WTC11 (cell line): Measurements from ENCODE around the gene HMBS. TPM values are rescaled to one million over a fixed set of nuclear protein-coding genes. Genes with fewer than 3 reads are reported as not detected.

Experiments
- CBFB ChIP-seq: sonication (generic); formaldehyde crosslinking; IDR thresholded peaks from 2 replicates; pipeline ENCODE4 v1.8.1; 2022; ENCODE audit warnings: mild to moderate bottlenecking, low read depth, missing genetic modification reagents
- GABPB1 ChIP-seq: sonication (generic); formaldehyde crosslinking; IDR thresholded peaks from 2 replicates; pipeline ENCODE4 v1.8.1; 2023; ENCODE audit warnings: mild to moderate bottlenecking, missing genetic modification reagents
- MYBL2 ChIP-seq: sonication (generic); formaldehyde crosslinking; IDR thresholded peaks from 2 replicates; pipeline ENCODE4 v1.8.1; 2023; ENCODE audit warnings: mild to moderate bottlenecking, moderate library complexity, missing genetic modification reagents
- NFYB ChIP-seq: sonication (generic); formaldehyde crosslinking; conservative IDR thresholded peaks from 2 replicates; pipeline ENCODE4 v1.8.0; 2022; ENCODE audit warnings: low read depth, missing genetic modification reagents
- TEAD1 ChIP-seq: sonication (generic); formaldehyde crosslinking; IDR thresholded peaks from 2 replicates; pipeline ENCODE4 v1.8.0; 2022; ENCODE audit warnings: mild to moderate bottlenecking, missing genetic modification reagents
- ZNF232 ChIP-seq: sonication (generic); formaldehyde crosslinking; IDR thresholded peaks from 2 replicates; pipeline ENCODE4 v1.8.0; 2022; ENCODE audit warnings: mild to moderate bottlenecking, missing genetic modification reagents
- total RNA-seq: library from RNA; stranded (reverse); gene quantifications from 3 replicates; pipeline ENCODE4 v1.2.3, GENCODE V29; 2021
- TF ChIP-seq, protein P1 (sequence below): fragments of 200-600 bp; IDR thresholded peaks from 2 replicates; pipeline ENCODE4 v1.8.0; 2022; ENCODE audit warnings: antibody characterized with exemption
- TF ChIP-seq, protein P2 (sequence below): fragments of 250-450 bp; sonication (Bioruptor Pico); IDR thresholded peaks from 2 replicates; pipeline ENCODE4 v1.9.0; 2021; ENCODE audit warnings: mild to moderate bottlenecking
- TF ChIP-seq, protein P3 (sequence below): fragments of 250-450 bp; sonication (Bioruptor Pico); IDR thresholded peaks from 2 replicates; pipeline ENCODE4 v1.9.0; 2021; ENCODE audit warnings: mild to moderate bottlenecking, borderline replicate concordance
- TF ChIP-seq, protein P4 (sequence below): sonication (generic); formaldehyde crosslinking; IDR thresholded peaks from 2 replicates; pipeline ENCODE4 v1.8.1; 2023; ENCODE audit warnings: mild to moderate bottlenecking, missing genetic modification reagents
- TF ChIP-seq, protein P5 (sequence below): sonication (generic); formaldehyde crosslinking; IDR thresholded peaks from 2 replicates; pipeline ENCODE4 v1.8.1; 2022; ENCODE audit warnings: mild to moderate bottlenecking, missing genetic modification reagents, moderate library complexity, borderline replicate concordance
- TF ChIP-seq, protein P6 (sequence below): sonication (generic); formaldehyde crosslinking; IDR thresholded peaks from 2 replicates; pipeline ENCODE4 v1.8.1; 2023; ENCODE audit warnings: mild to moderate bottlenecking, missing genetic modification reagents, moderate library complexity
- TF ChIP-seq, protein P7 (sequence below): sonication (generic); formaldehyde crosslinking; IDR thresholded peaks from 2 replicates; pipeline ENCODE4 v1.8.0; 2023; ENCODE audit warnings: missing genetic modification reagents, mild to moderate bottlenecking, borderline replicate concordance
- TF ChIP-seq, protein P8 (sequence below): sonication (generic); formaldehyde crosslinking; IDR thresholded peaks from 2 replicates; pipeline ENCODE4 v1.8.1; 2023; ENCODE audit warnings: mild to moderate bottlenecking, missing genetic modification reagents, moderate library complexity
- TF ChIP-seq, protein P9 (sequence below): sonication (generic); formaldehyde crosslinking; IDR thresholded peaks from 2 replicates; pipeline ENCODE4 v1.8.1; 2022; ENCODE audit warnings: missing genetic modification reagents, borderline replicate concordance
- TF ChIP-seq, protein P10 (sequence below): fragments of 250-450 bp; sonication (Bioruptor Pico); conservative IDR thresholded peaks from 2 replicates; pipeline ENCODE4 v1.9.0; 2021; ENCODE audit warnings: mild to moderate bottlenecking

HMBS gene
- total RNA-seq, 1 experiment from 2014 or later = 62.3 TPM

DNA sequence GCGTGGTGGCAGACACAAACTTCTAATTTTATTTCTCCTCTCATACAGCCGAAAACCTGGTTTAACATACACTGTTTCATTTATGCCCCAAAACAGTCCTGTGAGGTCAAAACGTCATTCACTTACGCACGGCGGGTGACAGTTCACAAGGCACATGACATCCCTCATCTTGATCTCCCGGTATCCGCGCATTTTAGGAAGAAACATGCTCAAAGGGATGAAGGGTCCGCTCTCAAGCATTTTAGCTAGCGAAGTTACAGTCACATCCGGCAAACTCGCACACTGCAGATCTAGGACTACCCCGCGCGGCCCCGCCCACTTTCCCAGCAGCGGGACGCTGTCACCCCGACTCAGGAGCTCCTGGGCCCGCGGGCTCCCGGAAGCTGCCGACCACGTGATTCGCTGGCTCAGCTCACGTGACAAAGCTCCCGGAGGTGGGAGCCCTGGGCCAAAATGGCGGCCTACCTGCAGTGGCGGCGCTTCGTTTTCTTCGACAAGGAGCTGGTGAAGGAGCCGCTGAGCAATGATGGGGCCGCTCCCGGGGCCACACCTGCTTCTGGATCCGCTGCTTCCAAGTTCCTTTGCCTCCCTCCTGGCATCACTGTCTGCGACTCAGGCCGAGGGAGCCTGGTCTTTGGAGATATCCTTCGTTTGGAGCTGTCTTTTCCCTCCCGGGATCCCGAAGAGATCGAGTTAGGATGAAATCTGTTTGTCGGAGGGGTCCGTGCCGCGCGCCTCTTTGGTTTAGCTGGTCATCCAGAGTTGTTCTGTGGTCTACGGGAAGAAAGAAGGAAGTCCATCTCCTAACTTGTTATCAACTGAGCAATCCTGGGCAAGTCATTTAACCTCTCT lies 17.1 kb upstream of the HMBS start, which contains the start of gene VPS11 (continued):
- TF ChIP-seq, protein P1, sequence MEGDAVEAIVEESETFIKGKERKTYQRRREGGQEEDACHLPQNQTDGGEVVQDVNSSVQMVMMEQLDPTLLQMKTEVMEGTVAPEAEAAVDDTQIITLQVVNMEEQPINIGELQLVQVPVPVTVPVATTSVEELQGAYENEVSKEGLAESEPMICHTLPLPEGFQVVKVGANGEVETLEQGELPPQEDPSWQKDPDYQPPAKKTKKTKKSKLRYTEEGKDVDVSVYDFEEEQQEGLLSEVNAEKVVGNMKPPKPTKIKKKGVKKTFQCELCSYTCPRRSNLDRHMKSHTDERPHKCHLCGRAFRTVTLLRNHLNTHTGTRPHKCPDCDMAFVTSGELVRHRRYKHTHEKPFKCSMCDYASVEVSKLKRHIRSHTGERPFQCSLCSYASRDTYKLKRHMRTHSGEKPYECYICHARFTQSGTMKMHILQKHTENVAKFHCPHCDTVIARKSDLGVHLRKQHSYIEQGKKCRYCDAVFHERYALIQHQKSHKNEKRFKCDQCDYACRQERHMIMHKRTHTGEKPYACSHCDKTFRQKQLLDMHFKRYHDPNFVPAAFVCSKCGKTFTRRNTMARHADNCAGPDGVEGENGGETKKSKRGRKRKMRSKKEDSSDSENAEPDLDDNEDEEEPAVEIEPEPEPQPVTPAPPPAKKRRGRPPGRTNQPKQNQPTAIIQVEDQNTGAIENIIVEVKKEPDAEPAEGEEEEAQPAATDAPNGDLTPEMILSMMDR = no peak
- TF ChIP-seq, protein P2, sequence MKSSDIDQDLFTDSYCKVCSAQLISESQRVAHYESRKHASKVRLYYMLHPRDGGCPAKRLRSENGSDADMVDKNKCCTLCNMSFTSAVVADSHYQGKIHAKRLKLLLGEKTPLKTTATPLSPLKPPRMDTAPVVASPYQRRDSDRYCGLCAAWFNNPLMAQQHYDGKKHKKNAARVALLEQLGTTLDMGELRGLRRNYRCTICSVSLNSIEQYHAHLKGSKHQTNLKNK = no peak
- TF ChIP-seq ZNF232 (CRISPR knock-in tag) (no peak), CBFB (CRISPR knock-in tag) (no peak), GABPB1 (CRISPR knock-in tag) (peak; percentile 65), TEAD1 (CRISPR knock-in tag) (0 out of 2 replicates have a peak, but pooled peaks have one; percentile 31), MYBL2 (CRISPR knock-in tag) (peak; percentile 48; the same call in 1 of the 2 replicates), NFYB (0 out of 2 replicates have a peak, but pooled peaks have one; percentile 16)
- TF ChIP-seq, protein P3, sequence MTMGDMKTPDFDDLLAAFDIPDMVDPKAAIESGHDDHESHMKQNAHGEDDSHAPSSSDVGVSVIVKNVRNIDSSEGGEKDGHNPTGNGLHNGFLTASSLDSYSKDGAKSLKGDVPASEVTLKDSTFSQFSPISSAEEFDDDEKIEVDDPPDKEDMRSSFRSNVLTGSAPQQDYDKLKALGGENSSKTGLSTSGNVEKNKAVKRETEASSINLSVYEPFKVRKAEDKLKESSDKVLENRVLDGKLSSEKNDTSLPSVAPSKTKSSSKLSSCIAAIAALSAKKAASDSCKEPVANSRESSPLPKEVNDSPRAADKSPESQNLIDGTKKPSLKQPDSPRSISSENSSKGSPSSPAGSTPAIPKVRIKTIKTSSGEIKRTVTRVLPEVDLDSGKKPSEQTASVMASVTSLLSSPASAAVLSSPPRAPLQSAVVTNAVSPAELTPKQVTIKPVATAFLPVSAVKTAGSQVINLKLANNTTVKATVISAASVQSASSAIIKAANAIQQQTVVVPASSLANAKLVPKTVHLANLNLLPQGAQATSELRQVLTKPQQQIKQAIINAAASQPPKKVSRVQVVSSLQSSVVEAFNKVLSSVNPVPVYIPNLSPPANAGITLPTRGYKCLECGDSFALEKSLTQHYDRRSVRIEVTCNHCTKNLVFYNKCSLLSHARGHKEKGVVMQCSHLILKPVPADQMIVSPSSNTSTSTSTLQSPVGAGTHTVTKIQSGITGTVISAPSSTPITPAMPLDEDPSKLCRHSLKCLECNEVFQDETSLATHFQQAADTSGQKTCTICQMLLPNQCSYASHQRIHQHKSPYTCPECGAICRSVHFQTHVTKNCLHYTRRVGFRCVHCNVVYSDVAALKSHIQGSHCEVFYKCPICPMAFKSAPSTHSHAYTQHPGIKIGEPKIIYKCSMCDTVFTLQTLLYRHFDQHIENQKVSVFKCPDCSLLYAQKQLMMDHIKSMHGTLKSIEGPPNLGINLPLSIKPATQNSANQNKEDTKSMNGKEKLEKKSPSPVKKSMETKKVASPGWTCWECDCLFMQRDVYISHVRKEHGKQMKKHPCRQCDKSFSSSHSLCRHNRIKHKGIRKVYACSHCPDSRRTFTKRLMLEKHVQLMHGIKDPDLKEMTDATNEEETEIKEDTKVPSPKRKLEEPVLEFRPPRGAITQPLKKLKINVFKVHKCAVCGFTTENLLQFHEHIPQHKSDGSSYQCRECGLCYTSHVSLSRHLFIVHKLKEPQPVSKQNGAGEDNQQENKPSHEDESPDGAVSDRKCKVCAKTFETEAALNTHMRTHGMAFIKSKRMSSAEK = no peak
- TF ChIP-seq, protein P4, sequence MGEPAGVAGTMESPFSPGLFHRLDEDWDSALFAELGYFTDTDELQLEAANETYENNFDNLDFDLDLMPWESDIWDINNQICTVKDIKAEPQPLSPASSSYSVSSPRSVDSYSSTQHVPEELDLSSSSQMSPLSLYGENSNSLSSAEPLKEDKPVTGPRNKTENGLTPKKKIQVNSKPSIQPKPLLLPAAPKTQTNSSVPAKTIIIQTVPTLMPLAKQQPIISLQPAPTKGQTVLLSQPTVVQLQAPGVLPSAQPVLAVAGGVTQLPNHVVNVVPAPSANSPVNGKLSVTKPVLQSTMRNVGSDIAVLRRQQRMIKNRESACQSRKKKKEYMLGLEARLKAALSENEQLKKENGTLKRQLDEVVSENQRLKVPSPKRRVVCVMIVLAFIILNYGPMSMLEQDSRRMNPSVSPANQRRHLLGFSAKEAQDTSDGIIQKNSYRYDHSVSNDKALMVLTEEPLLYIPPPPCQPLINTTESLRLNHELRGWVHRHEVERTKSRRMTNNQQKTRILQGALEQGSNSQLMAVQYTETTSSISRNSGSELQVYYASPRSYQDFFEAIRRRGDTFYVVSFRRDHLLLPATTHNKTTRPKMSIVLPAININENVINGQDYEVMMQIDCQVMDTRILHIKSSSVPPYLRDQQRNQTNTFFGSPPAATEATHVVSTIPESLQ (CRISPR knock-in tag) = no peak
- TF ChIP-seq, protein P5, sequence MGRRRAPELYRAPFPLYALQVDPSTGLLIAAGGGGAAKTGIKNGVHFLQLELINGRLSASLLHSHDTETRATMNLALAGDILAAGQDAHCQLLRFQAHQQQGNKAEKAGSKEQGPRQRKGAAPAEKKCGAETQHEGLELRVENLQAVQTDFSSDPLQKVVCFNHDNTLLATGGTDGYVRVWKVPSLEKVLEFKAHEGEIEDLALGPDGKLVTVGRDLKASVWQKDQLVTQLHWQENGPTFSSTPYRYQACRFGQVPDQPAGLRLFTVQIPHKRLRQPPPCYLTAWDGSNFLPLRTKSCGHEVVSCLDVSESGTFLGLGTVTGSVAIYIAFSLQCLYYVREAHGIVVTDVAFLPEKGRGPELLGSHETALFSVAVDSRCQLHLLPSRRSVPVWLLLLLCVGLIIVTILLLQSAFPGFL (CRISPR knock-in tag) = no peak
- TF ChIP-seq, protein P6, sequence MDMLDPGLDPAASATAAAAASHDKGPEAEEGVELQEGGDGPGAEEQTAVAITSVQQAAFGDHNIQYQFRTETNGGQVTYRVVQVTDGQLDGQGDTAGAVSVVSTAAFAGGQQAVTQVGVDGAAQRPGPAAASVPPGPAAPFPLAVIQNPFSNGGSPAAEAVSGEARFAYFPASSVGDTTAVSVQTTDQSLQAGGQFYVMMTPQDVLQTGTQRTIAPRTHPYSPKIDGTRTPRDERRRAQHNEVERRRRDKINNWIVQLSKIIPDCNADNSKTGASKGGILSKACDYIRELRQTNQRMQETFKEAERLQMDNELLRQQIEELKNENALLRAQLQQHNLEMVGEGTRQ (CRISPR knock-in tag) = peak; percentile 99
- TF ChIP-seq, protein P7, sequence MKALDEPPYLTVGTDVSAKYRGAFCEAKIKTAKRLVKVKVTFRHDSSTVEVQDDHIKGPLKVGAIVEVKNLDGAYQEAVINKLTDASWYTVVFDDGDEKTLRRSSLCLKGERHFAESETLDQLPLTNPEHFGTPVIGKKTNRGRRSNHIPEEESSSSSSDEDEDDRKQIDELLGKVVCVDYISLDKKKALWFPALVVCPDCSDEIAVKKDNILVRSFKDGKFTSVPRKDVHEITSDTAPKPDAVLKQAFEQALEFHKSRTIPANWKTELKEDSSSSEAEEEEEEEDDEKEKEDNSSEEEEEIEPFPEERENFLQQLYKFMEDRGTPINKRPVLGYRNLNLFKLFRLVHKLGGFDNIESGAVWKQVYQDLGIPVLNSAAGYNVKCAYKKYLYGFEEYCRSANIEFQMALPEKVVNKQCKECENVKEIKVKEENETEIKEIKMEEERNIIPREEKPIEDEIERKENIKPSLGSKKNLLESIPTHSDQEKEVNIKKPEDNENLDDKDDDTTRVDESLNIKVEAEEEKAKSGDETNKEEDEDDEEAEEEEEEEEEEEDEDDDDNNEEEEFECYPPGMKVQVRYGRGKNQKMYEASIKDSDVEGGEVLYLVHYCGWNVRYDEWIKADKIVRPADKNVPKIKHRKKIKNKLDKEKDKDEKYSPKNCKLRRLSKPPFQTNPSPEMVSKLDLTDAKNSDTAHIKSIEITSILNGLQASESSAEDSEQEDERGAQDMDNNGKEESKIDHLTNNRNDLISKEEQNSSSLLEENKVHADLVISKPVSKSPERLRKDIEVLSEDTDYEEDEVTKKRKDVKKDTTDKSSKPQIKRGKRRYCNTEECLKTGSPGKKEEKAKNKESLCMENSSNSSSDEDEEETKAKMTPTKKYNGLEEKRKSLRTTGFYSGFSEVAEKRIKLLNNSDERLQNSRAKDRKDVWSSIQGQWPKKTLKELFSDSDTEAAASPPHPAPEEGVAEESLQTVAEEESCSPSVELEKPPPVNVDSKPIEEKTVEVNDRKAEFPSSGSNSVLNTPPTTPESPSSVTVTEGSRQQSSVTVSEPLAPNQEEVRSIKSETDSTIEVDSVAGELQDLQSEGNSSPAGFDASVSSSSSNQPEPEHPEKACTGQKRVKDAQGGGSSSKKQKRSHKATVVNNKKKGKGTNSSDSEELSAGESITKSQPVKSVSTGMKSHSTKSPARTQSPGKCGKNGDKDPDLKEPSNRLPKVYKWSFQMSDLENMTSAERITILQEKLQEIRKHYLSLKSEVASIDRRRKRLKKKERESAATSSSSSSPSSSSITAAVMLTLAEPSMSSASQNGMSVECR (CRISPR knock-in tag) = peak; percentile 83; the same call in 1 of the 2 replicates
- TF ChIP-seq, protein P8, sequence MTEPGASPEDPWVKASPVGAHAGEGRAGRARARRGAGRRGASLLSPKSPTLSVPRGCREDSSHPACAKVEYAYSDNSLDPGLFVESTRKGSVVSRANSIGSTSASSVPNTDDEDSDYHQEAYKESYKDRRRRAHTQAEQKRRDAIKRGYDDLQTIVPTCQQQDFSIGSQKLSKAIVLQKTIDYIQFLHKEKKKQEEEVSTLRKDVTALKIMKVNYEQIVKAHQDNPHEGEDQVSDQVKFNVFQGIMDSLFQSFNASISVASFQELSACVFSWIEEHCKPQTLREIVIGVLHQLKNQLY (CRISPR knock-in tag) = 0 out of 2 replicates have a peak, but pooled peaks have one; percentile 20
- TF ChIP-seq, protein P9, sequence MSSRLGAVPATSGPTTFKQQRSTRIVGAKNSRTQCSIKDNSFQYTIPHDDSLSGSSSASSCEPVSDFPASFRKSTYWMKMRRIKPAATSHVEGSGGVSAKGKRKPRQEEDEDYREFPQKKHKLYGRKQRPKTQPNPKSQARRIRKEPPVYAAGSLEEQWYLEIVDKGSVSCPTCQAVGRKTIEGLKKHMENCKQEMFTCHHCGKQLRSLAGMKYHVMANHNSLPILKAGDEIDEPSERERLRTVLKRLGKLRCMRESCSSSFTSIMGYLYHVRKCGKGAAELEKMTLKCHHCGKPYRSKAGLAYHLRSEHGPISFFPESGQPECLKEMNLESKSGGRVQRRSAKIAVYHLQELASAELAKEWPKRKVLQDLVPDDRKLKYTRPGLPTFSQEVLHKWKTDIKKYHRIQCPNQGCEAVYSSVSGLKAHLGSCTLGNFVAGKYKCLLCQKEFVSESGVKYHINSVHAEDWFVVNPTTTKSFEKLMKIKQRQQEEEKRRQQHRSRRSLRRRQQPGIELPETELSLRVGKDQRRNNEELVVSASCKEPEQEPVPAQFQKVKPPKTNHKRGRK = no peak
- TF ChIP-seq, protein P10, sequence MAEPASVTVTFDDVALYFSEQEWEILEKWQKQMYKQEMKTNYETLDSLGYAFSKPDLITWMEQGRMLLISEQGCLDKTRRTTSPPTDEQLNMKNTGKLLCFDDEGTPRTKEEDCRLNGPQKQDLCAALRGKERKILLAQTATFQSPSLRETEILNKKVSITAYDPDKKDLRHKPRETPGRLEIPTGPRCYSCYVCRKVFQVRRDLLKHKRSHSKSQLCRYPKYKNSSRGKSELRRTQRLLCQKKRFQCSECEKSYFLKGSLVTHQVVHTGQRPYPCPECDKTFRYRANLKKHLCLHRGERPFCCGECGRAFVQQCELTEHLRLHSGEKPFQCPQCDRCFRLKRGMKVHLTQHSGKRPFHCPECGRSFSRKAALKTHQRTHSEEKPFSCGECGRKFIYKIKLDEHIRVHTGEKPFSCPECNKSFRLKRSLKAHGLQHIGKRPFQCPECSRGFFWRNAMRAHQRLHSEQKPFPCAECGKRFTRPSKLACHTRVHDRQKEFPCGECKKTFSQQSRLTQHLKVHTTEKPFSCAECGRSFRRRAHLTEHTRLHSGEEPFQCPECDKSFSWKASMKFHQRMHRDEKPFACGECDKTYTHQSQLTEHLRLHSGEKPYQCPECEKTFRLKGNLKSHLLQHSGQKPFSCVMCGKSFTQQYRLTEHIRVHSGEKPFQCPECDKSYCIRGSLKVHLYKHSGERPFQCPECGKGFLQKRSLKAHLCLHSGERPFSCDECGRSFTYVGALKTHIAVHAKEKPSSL (CRISPR knock-in tag) = no peak
